PC-3 (cell line): ENCODE data around the gene WDR49. TPM values are rescaled to one million over a fixed set of nuclear protein-coding genes. Genes with fewer than 3 reads are reported as not detected.

Experiments used
- ATAC-seq: fragments of 200-7000 bp; cut with Tn5 transposase; 2 replicates; pipeline ENCODE4 v1.9.1; 2020; ENCODE audit warnings: mild to moderate bottlenecking, moderate library complexity
- BruUV-seq: library from RNA; stranded (reverse); fragments of 400-500 nt; replicated peaks from 2 replicates; lab custom pipeline; 2021; lab: Mats Ljungman, UMichigan
- CTCF ChIA-PET: fragments of 300-600 bp; sonication (Branson Sonifier 250); formaldehyde crosslinking; loops from one replicate; lab custom pipeline; 2022; ENCODE audit warnings: antibody characterized with exemption; lab: Charles Lee
- POLR2A ChIA-PET: fragments of 300-600 bp; sonication (Branson Sonifier 250); formaldehyde crosslinking; loops from one replicate; lab custom pipeline; 2022; ENCODE audit warnings: antibody characterized with exemption; ENCODE audit not compliant: unreplicated experiment; lab: Charles Lee
- DNase-seq: peaks from one replicate; pipeline ENCODE4 v3.0.0-alpha.2; 2015
- H2AFZ ChIP-seq: fragments of 300-600 bp; sonication (generic); 2 replicates; pipeline ENCODE4 v1.6.0; 2016; ENCODE audit warnings: antibody characterized with exemption, low read length
- H3F3A ChIP-seq: fragments of 300-600 bp; sonication (generic); one replicate; pipeline ENCODE4 v1.6.0; 2017; ENCODE audit warnings: antibody characterized with exemption, low read length, control low read depth, mild to moderate bottlenecking; ENCODE audit not compliant: unreplicated experiment
- H3K27ac ChIP-seq: fragments of 300-600 bp; sonication (generic); 2 replicates; pipeline ENCODE4 v1.5.1; 2016; ENCODE audit warnings: mild to moderate bottlenecking, low read length
- H3K27me3 ChIP-seq: fragments of 300-600 bp; sonication (generic); 2 replicates; pipeline ENCODE4 v1.6.1; 2016; ENCODE audit warnings: low read length, mixed read lengths
- H3K36me3 ChIP-seq: fragments of 300-600 bp; sonication (generic); 2 replicates; pipeline ENCODE4 v1.6.1; 2016; ENCODE audit warnings: low read depth, mixed run types, low read length, mixed read lengths
- H3K4me1 ChIP-seq: fragments of 300-600 bp; sonication (generic); 2 replicates; pipeline ENCODE4 v1.5.1; 2016; ENCODE audit warnings: low read length; ENCODE audit not compliant: insufficient read depth
- H3K4me2 ChIP-seq: fragments of 300-600 bp; sonication (generic); 2 replicates; pipeline ENCODE4 v1.6.0; 2016; ENCODE audit warnings: low read length
- H3K4me3 ChIP-seq: fragments of 300-600 bp; sonication (generic); 2 replicates; pipeline ENCODE4 v1.5.1; 2016; ENCODE audit warnings: mild to moderate bottlenecking, low read length, mixed read lengths
- H3K79me2 ChIP-seq: fragments of 300-600 bp; sonication (generic); 2 replicates; pipeline ENCODE4 v1.6.1; 2017; ENCODE audit warnings: low read length, mixed read lengths
- H3K9ac ChIP-seq: fragments of 300-600 bp; sonication (generic); 2 replicates; pipeline ENCODE4 v1.6.0; 2016; ENCODE audit warnings: mild to moderate bottlenecking, low read length
- H3K9me2 ChIP-seq: fragments of 300-600 bp; sonication (generic); replicated peaks from 2 replicates; pipeline ENCODE4 v1.6.1; 2016; ENCODE audit warnings: mixed run types, low read length, mixed read lengths
- H3K9me3 ChIP-seq: fragments of 300-600 bp; sonication (generic); 2 replicates; pipeline ENCODE4 v1.6.1; 2016; ENCODE audit warnings: low read length, mixed read lengths
- H4K20me1 ChIP-seq: fragments of 300-600 bp; sonication (generic); 2 replicates; pipeline ENCODE4 v1.6.1; 2016; ENCODE audit warnings: low read length, mixed read lengths
- CTCF ChIP-seq: fragments of 300-600 bp; sonication (generic); conservative IDR thresholded peaks from 2 replicates; pipeline ENCODE4 v1.5.1; 2017; ENCODE audit warnings: antibody characterized with exemption, low read depth, mild to moderate bottlenecking, low read length
- EZH2 ChIP-seq: fragments of 300-600 bp; sonication (generic); IDR thresholded peaks from one replicate; pipeline ENCODE4 v1.6.1; 2017; ENCODE audit warnings: antibody characterized with exemption, mild to moderate bottlenecking, low read length; ENCODE audit not compliant: unreplicated experiment
- EZH2phosphoT487 ChIP-seq: fragments of 300-600 bp; sonication (generic); IDR thresholded peaks from 2 replicates; pipeline ENCODE4 v1.6.1; 2018; ENCODE audit warnings: mild to moderate bottlenecking, antibody characterized with exemption, low read length, borderline replicate concordance
- intact Hi-C: fragments of 100-400 bp; cut with micrococcal nuclease; formaldehyde crosslinking; loops from 2 replicates; pipeline ENCODE4 v1.9.0; 2023
- total RNA-seq: library from RNA; depleted of rRNA; stranded (reverse); fragments of >200 nt; gene quantifications from 2 replicates; pipeline ENCODE4 v1.2.3, GENCODE V29; 2014

Gene WDR49
- total RNA-seq, 1 experiment from 2014 or later: 0.33 TPM

GRCh38 chr3:167507954-167508353, 145.8 kb downstream of the WDR49 start:
- Histone ChIP-seq H3K4me3 (no peak overlapping the region), H3K79me2 (no peaks in the 10 kb centered on the region), H3K9me2 (no peaks in the 10 kb centered on the region), H2AFZ (no peak overlapping the region), H3K9ac (no peak overlapping the region), H3K9me3 (no peaks in the 10 kb centered on the region), H3K4me2 (no peak overlapping the region), H3K4me1 (no peaks in the 10 kb centered on the region), H3K36me3 (no peaks in the 10 kb centered on the region), H3K27me3 (no peaks in the 10 kb centered on the region), H3F3A (no peaks in the 10 kb centered on the region), H4K20me1 (no peaks in the 10 kb centered on the region), H3K27ac (no peak overlapping the region)
- BruUV-seq: no TSS peak
- DNase-seq (no peak), ATAC-seq (no peak)
- TF ChIP-seq EZH2 (no peak), CTCF (no peak), EZH2phosphoT487 (no peak)
- POLR2A ChIA-PET: interaction anchor here (0.5 kb wide), 1 partner anchor 11 kb away, joined by 15 read pairs; no protein-coding TSS in a partner anchor
- CTCF ChIA-PET: no interaction called here
- intact Hi-C loops: no loop called here

- Histone ChIP-seq H3K27me3 (0 out of 2 replicates have a peak, but pooled peaks cover 3% of the 10 kb centered on the region), H3K36me3 (no peaks in the 10 kb centered on the region), H4K20me1 (no peaks in the 10 kb centered on the region), H3K9me3 (no peaks in the 10 kb centered on the region), H3K79me2 (no peaks in the 10 kb centered on the region), H3K9me2 (no peaks in the 10 kb centered on the region), H3K27ac (no peak overlapping the region), H3F3A (no peaks in the 10 kb centered on the region), H3K4me3 (no peak overlapping the region), H3K4me1 (no peaks in the 10 kb centered on the region), H3K9ac (no peak overlapping the region), H2AFZ (no peak overlapping the region), H3K4me2 (no peak overlapping the region)
- no peak for TF ChIP-seq CTCF
- no peak for TF ChIP-seq EZH2
- no peak for TF ChIP-seq EZH2phosphoT487
- ChIA-PET CTCF (no interaction called here), POLR2A (no interaction called here)
- BruUV-seq: no TSS peak
- DNase-seq: no peak
- intact Hi-C loops: no loop called here
- ATAC-seq: no peak
Observed at GRCh38 chr3:167502401-167502800, 151.3 kb downstream of the WDR49 start.

- TF ChIP-seq CTCF: no peak
- TF ChIP-seq EZH2phosphoT487: no peak
- no peak for TF ChIP-seq EZH2
- H3K36me3 ChIP-seq: no peaks in the 10 kb centered on the region
- H3K4me1 ChIP-seq: no peaks in the 10 kb centered on the region
- H3F3A ChIP-seq: no peaks in the 10 kb centered on the region
- H3K9ac ChIP-seq: no peak overlapping the region
- 0 out of 2 replicates have a peak, but pooled peaks cover 3% of the 10 kb centered on the region for H3K27me3 ChIP-seq
- no peaks in the 10 kb centered on the region for H3K79me2 ChIP-seq
- H3K9me2 ChIP-seq: no peaks in the 10 kb centered on the region
- no peaks in the 10 kb centered on the region for H4K20me1 ChIP-seq
- no peak for DNase-seq
- ChIA-PET POLR2A (no interaction called here), CTCF (no interaction called here)
- intact Hi-C loops: no loop called here
- H3K4me3 ChIP-seq: no peak overlapping the region
- BruUV-seq: no TSS peak
- H3K9me3 ChIP-seq: no peaks in the 10 kb centered on the region
- no peak overlapping the region for H2AFZ ChIP-seq
- H3K4me2 ChIP-seq: no peak overlapping the region
- no peak for ATAC-seq
- no peak overlapping the region for H3K27ac ChIP-seq
Observed at GRCh38 chr3:167501941-167502340, 151.8 kb downstream of the WDR49 start.
